Loucy (cell line): ENCODE measurements around the gene ZKSCAN3.

Experiments
- CTCF ChIP-seq: fragments of 200-600 bp; sonication (generic); conservative IDR thresholded peaks from 2 replicates; pipeline ENCODE4 v1.5.1; 2014; ENCODE audit warnings: mild to moderate bottlenecking, antibody characterized with exemption, low read length
- EZH2phosphoT487 ChIP-seq: fragments of 200-600 bp; IDR thresholded peaks from 2 replicates; pipeline ENCODE4 v1.6.1; 2018; ENCODE audit warnings: antibody characterized with exemption, mild to moderate bottlenecking, moderate library complexity, borderline replicate concordance

GRCh38 chr6:28407401-28407800 is 57.7 kb downstream of the ZKSCAN3 start:
- no peak for TF ChIP-seq CTCF
- no peak for TF ChIP-seq EZH2phosphoT487
